HepG2 (cell line): ENCODE data around the gene MRGPRG. TPM values are rescaled to one million over a fixed set of nuclear protein-coding genes. Genes with fewer than 3 reads are reported as not detected.

Experiments
- ATAC-seq: fragments of 200-7000 bp; cut with Tn5 transposase; 3 replicates; pipeline ENCODE4 v1.9.1; 2020; ENCODE audit warnings: mild to moderate bottlenecking, moderate library complexity
- BruUV-seq: library from RNA; stranded (reverse); fragments of 400-500 nt; replicated peaks from 2 replicates; lab custom pipeline; 2021; lab: Mats Ljungman, UMichigan
- CTCF ChIA-PET: fragments of 300-600 bp; formaldehyde crosslinking; extraction: SDS; loops from one replicate; lab custom pipeline; 2021; ENCODE audit warnings: low total read pairs, inconsistent platforms, low intra/inter-chr PET ratio; lab: Yijun Ruan, JAX
- POLR2A ChIA-PET: fragments of 350-600 bp; sonication (Branson Sonifier 250); formaldehyde crosslinking; loops from one replicate; lab custom pipeline; 2020; ENCODE audit warnings: antibody characterized with exemption, inconsistent platforms; lab: Yijun Ruan, JAX
- DNase-seq: peaks from one replicate; pipeline ENCODE4 v3.0.0-alpha.2; 2015; ENCODE audit warnings: low spot score
- FAIRE-seq: peaks from 3 replicates; lab custom pipeline; 2011; peaks lifted over from hg19 to GRCh38; lab: Jason Lieb, UNC
- H2AFZ ChIP-seq: one replicate; pipeline ENCODE4 v1.6.1; 2011; ENCODE audit warnings: low read length, inconsistent platforms
- H3K27ac ChIP-seq: fragments of 300-600 bp; 3 replicates; pipeline ENCODE4 v1.8.0; 2011; ENCODE audit warnings: mixed run types, mild to moderate bottlenecking, mixed read lengths, low read length, inconsistent platforms; ENCODE audit not compliant: insufficient read depth; ENCODE audit errors: extremely low read length
- H3K27me3 ChIP-seq, 2 experiments: fragments of 200-600 bp in 1 of 2; 2 replicates in 1 of 2; 3 replicates in 1 of 2; pipeline versions ENCODE4 v1.6.0 to v1.8.0; 2011; ENCODE audit warnings: low read length in 2 of 2, mild to moderate bottlenecking in 2 of 2, moderate library complexity in 2 of 2, inconsistent platforms in 1 of 2; ENCODE audit not compliant: insufficient read depth in 2 of 2, control insufficient read depth in 1 of 2
- H3K36me3 ChIP-seq, 2 experiments: fragments of 200-600 bp in 1 of 2; replicated peaks in 1 of 2; 2 replicates in 1 of 2; 3 replicates in 1 of 2; pipeline versions ENCODE4 v1.5.1 to v1.8.0; 2011; ENCODE audit warnings: low read length in 2 of 2, inconsistent platforms in 1 of 2; ENCODE audit not compliant: insufficient read depth in 2 of 2, control insufficient read depth in 1 of 2
- H3K4me1 ChIP-seq: 2 replicates; pipeline ENCODE4 v1.5.1; 2012; ENCODE audit warnings: low read length, inconsistent platforms; ENCODE audit not compliant: insufficient read depth
- H3K4me2 ChIP-seq: 2 replicates; pipeline ENCODE4 v1.6.0; 2011; ENCODE audit warnings: low read depth, low read length, inconsistent platforms
- H3K4me3 ChIP-seq, 3 experiments: fragments of 200-600 bp in 1 of 3; sonication (generic), shearing (Covaris generic) in 1 of 3; replicated peaks in 1 of 3; 2 replicates each; pipeline ENCODE4 v1.5.1; 2011 to 2016; ENCODE audit warnings: low read length in 3 of 3, inconsistent platforms in 2 of 3, low read depth in 2 of 3, mild to moderate bottlenecking in 2 of 3, control low read depth in 1 of 3, mixed read lengths in 1 of 3; ENCODE audit not compliant: insufficient read depth in 1 of 3
- H3K79me2 ChIP-seq: one replicate; pipeline ENCODE4 v1.6.1; 2011; ENCODE audit warnings: low read length, inconsistent platforms; ENCODE audit not compliant: insufficient read depth
- H3K9ac ChIP-seq: 2 replicates; pipeline ENCODE4 v1.6.0; 2011; ENCODE audit warnings: mild to moderate bottlenecking, low read depth, low read length, inconsistent platforms; ENCODE audit not compliant: insufficient read depth
- H3K9me3 ChIP-seq: 2 replicates; pipeline ENCODE4 v1.5.1; 2012; ENCODE audit warnings: mild to moderate bottlenecking, low read length
- H4K20me1 ChIP-seq: 2 replicates; pipeline ENCODE4 v1.6.0; 2011; ENCODE audit warnings: inconsistent platforms, mild to moderate bottlenecking, low read length, moderate library complexity; ENCODE audit not compliant: insufficient read depth
- ATM ChIP-seq: fragments of 450-650 bp; IDR thresholded peaks from 2 replicates; pipeline ENCODE4 v1.7.1; 2017; ENCODE audit warnings: mild to moderate bottlenecking, borderline replicate concordance
- BORCS8-MEF2B ChIP-seq: sonication (generic); formaldehyde crosslinking; IDR thresholded peaks from 2 replicates; pipeline ENCODE4 v1.8.0; 2022; ENCODE audit warnings: mild to moderate bottlenecking, missing genetic modification reagents
- SIN3A ChIP-seq: IDR thresholded peaks from 2 replicates; pipeline ENCODE4 v1.6.1; 2011; ENCODE audit warnings: low read depth, mild to moderate bottlenecking, control low read depth, low read length, borderline replicate concordance
- SNAI1 ChIP-seq: sonication (generic); formaldehyde crosslinking; IDR thresholded peaks from 2 replicates; pipeline ENCODE4 v1.5.0; 2020; ENCODE audit warnings: mild to moderate bottlenecking, missing genetic modification reagents, borderline replicate concordance
- U2AF1 ChIP-seq: fragments of 200-400 bp; formaldehyde crosslinking; optimal IDR thresholded peaks from 2 replicates; pipeline ENCODE3; 2017; ENCODE audit warnings: mild to moderate bottlenecking, low read depth, low read length
- ZFP37 ChIP-seq: sonication (generic); formaldehyde crosslinking; IDR thresholded peaks from 2 replicates; pipeline ENCODE4 v1.4.0; 2020; ENCODE audit warnings: missing genetic modification reagents, borderline replicate concordance
- ZNF292 ChIP-seq: sonication (generic); formaldehyde crosslinking; IDR thresholded peaks from 2 replicates; pipeline ENCODE4 v1.8.1; 2022; ENCODE audit warnings: mild to moderate bottlenecking, low read depth, missing genetic modification reagents, borderline replicate concordance
- ZNF350 ChIP-seq: sonication (generic); formaldehyde crosslinking; IDR thresholded peaks from 2 replicates; pipeline ENCODE4 v1.4.0; 2020; ENCODE audit warnings: mild to moderate bottlenecking, low read depth, missing genetic modification reagents, borderline replicate concordance
- ZNF670 ChIP-seq: sonication (generic); formaldehyde crosslinking; IDR thresholded peaks from 2 replicates; pipeline ENCODE4 v1.8.0; 2022; ENCODE audit warnings: mild to moderate bottlenecking, missing genetic modification reagents, borderline replicate concordance
- WGBS: methylation state at CpG from one replicate; pipeline ENCODE4 v1.1.6; 2017; ENCODE audit warnings: low lambda C conversion rate; 5-methylcytosine and 5-hydroxymethylcytosine counted together
- in situ Hi-C: cut with HindIII; loops from 2 replicates; pipeline ENCODE4 v1.10.0; 2017; ENCODE audit warnings: low pct_unique_long_range_greater_than_20kb; ENCODE audit not compliant: extremely low pct_ligation_motif_present
- intact Hi-C: fragments of 100-400 bp; cut with micrococcal nuclease; formaldehyde crosslinking; loops from one replicate; pipeline ENCODE4 v1.10.0; 2022; ENCODE audit not compliant: unreplicated experiment
- polyA plus RNA-seq, 8 experiments: library from polyadenylated mRNA; depleted of rRNA in 3 of 8; stranded (reverse) in 7 of 8; unstranded in 1 of 8; fragments of >200 nt; fragmentation: Illumina TruSeq in 4 of 8; extraction: Trizol in 4 of 8; gene quantifications; 2 replicates each; pipeline versions ENCODE4 v1.2.1 to v1.2.3, GENCODE V29; 2011 to 2016; ENCODE audit warnings: low read depth in 4 of 8, missing spikeins in 1 of 8, mixed read lengths in 1 of 8; ENCODE audit not compliant: insufficient read depth in 1 of 8
- total RNA-seq, 5 experiments: library from RNA; depleted of rRNA; stranded (reverse); fragments of >200 nt; fragmentation: Illumina TruSeq; extraction: Trizol; gene quantifications; 2 replicates each; pipeline ENCODE4 v1.2.3, GENCODE V29; 2016; ENCODE audit warnings: low read depth in 1 of 5
- TF ChIP-seq, protein P1 (sequence below): sonication (generic); formaldehyde crosslinking; IDR thresholded peaks from 2 replicates; pipeline ENCODE4 v1.5.0; 2020; ENCODE audit warnings: mild to moderate bottlenecking, missing genetic modification reagents
- TF ChIP-seq, protein P2 (sequence below): sonication (generic); formaldehyde crosslinking; IDR thresholded peaks from 2 replicates; pipeline ENCODE4 v1.5.0; 2020; ENCODE audit warnings: missing genetic modification reagents

Gene MRGPRG
- total and polyA plus RNA-seq, 2 of the 13 experiments (the other 11 are each of a cell fraction or from before 2014, with no cell fraction given) = not detected

DNA sequence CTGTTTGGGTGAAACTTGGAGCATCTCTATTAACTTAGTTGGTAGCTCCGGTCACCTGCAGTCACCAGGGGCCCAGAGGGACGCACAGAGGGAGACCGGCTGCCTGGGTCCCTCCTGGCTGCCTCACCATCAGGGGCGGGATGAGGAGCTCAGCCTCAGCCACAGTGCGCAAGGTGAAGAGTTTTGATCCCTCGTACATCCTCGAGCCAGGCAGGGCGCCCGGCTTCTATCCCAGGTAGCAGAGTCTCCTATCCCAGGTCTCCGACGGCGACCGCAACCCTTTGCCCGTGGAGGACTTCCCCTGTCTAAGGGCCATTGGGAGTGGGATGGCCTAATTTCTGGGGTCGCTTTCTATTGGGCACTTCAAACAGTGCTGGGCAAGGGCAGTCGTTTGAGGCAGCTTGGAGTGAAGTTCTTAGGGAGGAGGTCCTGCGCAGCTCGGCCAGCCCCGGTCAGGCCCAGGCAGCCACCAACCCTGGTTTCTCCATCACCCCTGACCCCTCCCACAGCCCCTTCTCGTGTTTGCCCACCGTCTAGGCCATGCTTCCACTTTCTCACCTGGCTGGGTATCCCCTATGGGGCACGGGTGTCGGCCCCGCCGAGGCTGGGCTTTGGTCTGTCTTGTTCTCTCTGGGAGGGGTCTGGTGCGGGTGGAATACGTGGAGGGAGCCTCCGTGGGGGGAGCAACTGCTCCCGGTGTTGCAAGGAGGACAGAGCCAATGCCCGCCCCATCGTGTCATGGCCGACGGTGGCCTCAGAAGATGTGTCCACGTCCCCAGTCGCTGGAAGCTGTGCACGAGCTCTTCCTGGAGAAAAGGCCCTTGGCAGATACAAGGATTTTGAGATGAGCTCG lies 3.6 kb upstream of the MRGPRG start:
- no peak for DNase-seq
- FAIRE-seq = no peak
- Histone ChIP-seq H3K27me3 (peaks cover 20 to 84% of the 10 kb centered on the region in 2 experiments), H3K4me3 (no peak overlapping the region), H3K9ac (no peak overlapping the region), H3K27ac (no peak overlapping the region), H4K20me1 (no peaks in the 10 kb centered on the region)
- CTCF ChIA-PET = no interaction called here
- 28% methylated on average over 23 of the region's 37 CpGs for WGBS
- BruUV-seq = no TSS peak
- TF ChIP-seq SIN3A = no peak
- TF ChIP-seq, all 625 proteins: peak for 0
- Histone ChIP-seq H2AFZ (no peak overlapping the region), H3K9me3 (no peaks in the 10 kb centered on the region), H3K36me3 (no peaks in the 10 kb centered on the region), H3K4me2 (no peak overlapping the region), H3K79me2 (no peaks in the 10 kb centered on the region), H3K4me1 (no peaks in the 10 kb centered on the region)
- ATAC-seq = no peak
- POLR2A ChIA-PET = no interaction called here
- intact Hi-C loops = no loop called here
- in situ Hi-C loops = no loop called here

DNA sequence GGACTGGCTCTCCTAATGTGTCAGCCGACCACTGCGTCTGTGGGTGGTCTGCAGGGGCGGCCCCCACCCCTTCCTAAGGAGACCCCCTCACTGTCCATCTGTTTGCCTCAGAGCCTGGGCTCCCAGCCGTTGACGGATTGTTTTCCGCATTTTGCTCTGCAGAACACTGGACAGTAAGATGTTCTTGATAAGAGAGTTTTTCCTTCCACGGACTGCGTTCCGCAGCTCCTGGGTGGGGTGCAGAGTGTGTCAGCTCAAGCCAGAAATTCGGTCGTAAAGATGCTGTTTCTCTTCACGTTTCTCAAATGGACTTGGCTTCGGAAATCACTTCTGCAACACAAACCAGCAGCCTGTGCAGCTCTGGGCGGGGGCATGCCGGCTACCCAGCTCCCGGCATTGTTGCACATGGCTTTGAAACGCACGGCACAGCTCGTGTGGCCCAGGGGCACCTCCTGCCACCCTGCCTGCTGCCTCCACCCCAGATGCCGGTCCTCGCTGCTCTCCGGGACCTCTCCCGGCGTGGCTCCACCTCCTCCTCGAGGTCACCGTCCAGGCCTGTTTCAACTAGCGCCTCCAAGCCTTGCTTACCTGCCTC lies 2.9 kb upstream of the MRGPRG start:
- no peak overlapping the region for H2AFZ ChIP-seq
- no peaks in the 10 kb centered on the region for H3K36me3 ChIP-seq
- ATAC-seq (no peak), DNase-seq (no peak), FAIRE-seq (no peak)
- H3K9me3 ChIP-seq = no peaks in the 10 kb centered on the region
- H3K79me2 ChIP-seq = no peaks in the 10 kb centered on the region
- ChIA-PET POLR2A (no interaction called here), CTCF (no interaction called here)
- H3K27ac ChIP-seq = no peak overlapping the region
- H4K20me1 ChIP-seq = no peaks in the 10 kb centered on the region
- H3K9ac ChIP-seq = no peak overlapping the region
- no peak overlapping the region for H3K4me3 ChIP-seq
- peaks cover 19 to 77% of the 10 kb centered on the region in 2 experiments for H3K27me3 ChIP-seq
- no TSS peak for BruUV-seq
- intact Hi-C loops (no loop called here), in situ Hi-C loops (no loop called here)
- no peak overlapping the region for H3K4me2 ChIP-seq
- H3K4me1 ChIP-seq = no peaks in the 10 kb centered on the region
- WGBS = 39% methylated on average over 9 of the region's 27 CpGs
- TF ChIP-seq ZFP37 (CRISPR knock-in tag) = no peak
- no peak for TF ChIP-seq ZNF292 (CRISPR knock-in tag)
- TF ChIP-seq BORCS8-MEF2B (CRISPR knock-in tag) = no peak
- TF ChIP-seq, protein P1, sequence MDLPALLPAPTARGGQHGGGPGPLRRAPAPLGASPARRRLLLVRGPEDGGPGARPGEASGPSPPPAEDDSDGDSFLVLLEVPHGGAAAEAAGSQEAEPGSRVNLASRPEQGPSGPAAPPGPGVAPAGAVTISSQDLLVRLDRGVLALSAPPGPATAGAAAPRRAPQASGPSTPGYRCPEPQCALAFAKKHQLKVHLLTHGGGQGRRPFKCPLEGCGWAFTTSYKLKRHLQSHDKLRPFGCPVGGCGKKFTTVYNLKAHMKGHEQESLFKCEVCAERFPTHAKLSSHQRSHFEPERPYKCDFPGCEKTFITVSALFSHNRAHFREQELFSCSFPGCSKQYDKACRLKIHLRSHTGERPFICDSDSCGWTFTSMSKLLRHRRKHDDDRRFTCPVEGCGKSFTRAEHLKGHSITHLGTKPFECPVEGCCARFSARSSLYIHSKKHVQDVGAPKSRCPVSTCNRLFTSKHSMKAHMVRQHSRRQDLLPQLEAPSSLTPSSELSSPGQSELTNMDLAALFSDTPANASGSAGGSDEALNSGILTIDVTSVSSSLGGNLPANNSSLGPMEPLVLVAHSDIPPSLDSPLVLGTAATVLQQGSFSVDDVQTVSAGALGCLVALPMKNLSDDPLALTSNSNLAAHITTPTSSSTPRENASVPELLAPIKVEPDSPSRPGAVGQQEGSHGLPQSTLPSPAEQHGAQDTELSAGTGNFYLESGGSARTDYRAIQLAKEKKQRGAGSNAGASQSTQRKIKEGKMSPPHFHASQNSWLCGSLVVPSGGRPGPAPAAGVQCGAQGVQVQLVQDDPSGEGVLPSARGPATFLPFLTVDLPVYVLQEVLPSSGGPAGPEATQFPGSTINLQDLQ (CRISPR knock-in tag) = no peak
- TF ChIP-seq ATM = no peak
- no peak for TF ChIP-seq ZNF670
- TF ChIP-seq, protein P2, sequence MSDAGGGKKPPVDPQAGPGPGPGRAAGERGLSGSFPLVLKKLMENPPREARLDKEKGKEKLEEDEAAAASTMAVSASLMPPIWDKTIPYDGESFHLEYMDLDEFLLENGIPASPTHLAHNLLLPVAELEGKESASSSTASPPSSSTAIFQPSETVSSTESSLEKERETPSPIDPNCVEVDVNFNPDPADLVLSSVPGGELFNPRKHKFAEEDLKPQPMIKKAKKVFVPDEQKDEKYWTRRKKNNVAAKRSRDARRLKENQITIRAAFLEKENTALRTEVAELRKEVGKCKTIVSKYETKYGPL (CRISPR knock-in tag) = no peak
- no peak for TF ChIP-seq SNAI1 (CRISPR knock-in tag)
- TF ChIP-seq U2AF1 = no peak
- TF ChIP-seq ZNF350 = no peak
